Transverse colon (tissue), 4 donors: ENCODE measurements around the gene MAX. TPM values are rescaled to one million over a fixed set of nuclear protein-coding genes. Genes with fewer than 3 reads are reported as not detected.

Source experiments
- DNase-seq: peaks from one replicate; pipeline ENCODE4 v3.0.0-alpha.2; 2019
- H3K27ac ChIP-seq, 4 donors: fragments of 200-600 bp; sonication (generic); 2 replicates each; pipeline ENCODE4 v1.5.1; 2016 to 2018; ENCODE audit warnings: inconsistent platforms in 4 of 4
- H3K27me3 ChIP-seq: fragments of 200-600 bp; sonication (generic); 2 replicates; pipeline ENCODE4 v1.5.1; 2017; ENCODE audit warnings: inconsistent platforms
- H3K36me3 ChIP-seq, 4 donors: fragments of 200-600 bp; sonication (generic); 2 replicates each; pipeline ENCODE4 v1.5.1; 2017 to 2019; ENCODE audit warnings: inconsistent platforms in 4 of 4
- H3K4me1 ChIP-seq, 4 donors: fragments of 200-600 bp; sonication (generic); 2 replicates each; pipeline ENCODE4 v1.5.1; 2017 to 2020; ENCODE audit warnings: inconsistent platforms in 4 of 4
- H3K4me3 ChIP-seq, 4 donors: fragments of 200-600 bp; sonication (generic); 1 replicate in 1 of 4; 2 replicates in 3 of 4; pipeline versions ENCODE4 v1.5.1 to v1.6.1; 2017 to 2019; ENCODE audit warnings: inconsistent platforms in 4 of 4
- H3K9me3 ChIP-seq, 2 donors: fragments of 200-600 bp; sonication (generic); 2 replicates each; pipeline ENCODE4 v1.5.1; 2017 to 2019; ENCODE audit warnings: inconsistent platforms in 2 of 2
- CTCF ChIP-seq, 5 experiments: fragments of 200-600 bp in 3 of 5; fragments of 450-650 bp in 2 of 5; sonication (generic) in 3 of 5; IDR thresholded peaks; 1 replicate in 2 of 5; 2 replicates in 3 of 5; pipeline ENCODE4 v1.5.1; 2016 to 2017; ENCODE audit warnings: antibody characterized with exemption in 5 of 5, inconsistent platforms in 3 of 5, mild to moderate bottlenecking in 2 of 5, moderate library complexity in 1 of 5
- EP300 ChIP-seq: sonication (generic); formaldehyde crosslinking; IDR thresholded peaks from one replicate; pipeline ENCODE4 v1.6.1; 2017; ENCODE audit warnings: antibody characterized with exemption, low read depth
- POLR2A ChIP-seq: fragments of 450-650 bp; IDR thresholded peaks from one replicate; pipeline ENCODE4 v1.6.1; 2016; ENCODE audit warnings: antibody characterized with exemption, mild to moderate bottlenecking, moderate library complexity
- POLR2AphosphoS5 ChIP-seq, 3 donors: sonication (generic); formaldehyde crosslinking; IDR thresholded peaks; one replicate each; pipeline ENCODE4 v1.6.1; 2016; ENCODE audit warnings: antibody characterized with exemption in 3 of 3
- WGBS, 2 donors: methylation state at CpG; one replicate each; pipeline ENCODE4 v1.1.5; 2018; ENCODE audit warnings: low coverage in 1 of 2; 5-methylcytosine and 5-hydroxymethylcytosine counted together
- in situ Hi-C, 4 donors: fragments of 200-750 bp; cut with MboI; loops; one replicate each; pipeline versions ENCODE4 v1.15.0 to v1.15.1; 2017; ENCODE audit warnings: low sequenced_read_pairs in 3 of 4, low pct_ligation_motif_present in 1 of 4, low pct_unique_long_range_greater_than_20kb in 1 of 4
- intact Hi-C: fragments of 100-400 bp; cut with DNase I; formaldehyde crosslinking; loops from one replicate; pipeline ENCODE4 v1.15.1; 2023; ENCODE audit warnings: low total_unique reads
- small RNA-seq, 4 donors: library from RNA; depleted of rRNA; stranded (forward); fragments of <200 nt; gene quantifications; one replicate each; pipeline ENCODE3, GENCODE V24; 2016
- total RNA-seq, 4 donors: library from RNA; depleted of rRNA; stranded (reverse); fragments of >200 nt; gene quantifications; one replicate each; pipeline ENCODE4 v1.1.0, GENCODE V29; 2016

The MAX gene
- total RNA-seq, 4 donors from 2014 or later, result 35.8 to 139 (median 87.0) TPM

- no peaks in the 10 kb centered on the region for H3K9me3 ChIP-seq
- peaks cover 0 to 10% (median 0%) of the 10 kb centered on the region in 4 donors for H3K36me3 ChIP-seq
- no peak overlapping the region for H3K4me3 ChIP-seq
- peak overlapping the region in 3 of 4 donors; percentile 32 to 64 (median 41) for H3K27ac ChIP-seq
- in situ Hi-C loops (no loop called here), intact Hi-C loops (no loop called here)
- no peaks in the 10 kb centered on the region for H3K27me3 ChIP-seq
- TF ChIP-seq CTCF (IDR thresholded peaks at IDR 0.05) (no peak), POLR2AphosphoS5 (IDR thresholded peaks at IDR 0.05) (no peak), POLR2A (no peak), EP300 (no peak)
- peaks cover 0 to 16% (median 11%) of the 10 kb centered on the region in 4 donors for H3K4me1 ChIP-seq
- WGBS, 2 donors, result 98 to 99% methylated on average over 6 to 9 of the region's 9 CpGs
- no peak for DNase-seq
Measured at GRCh38 chr14:65026526-65026925, 75.8 kb downstream of the MAX start.

GRCh38 chr14:65025818-65026217 lies 76.5 kb downstream of the MAX start:
- no peaks in the 10 kb centered on the region for H3K27me3 ChIP-seq
- in situ Hi-C loops, result no loop called here
- H3K27ac ChIP-seq, result peak overlapping the region; percentile 32 to 73 (median 52)
- TF ChIP-seq POLR2AphosphoS5 (IDR thresholded peaks at IDR 0.05) (no peak), EP300 (no peak), POLR2A (no peak)
- no peak for DNase-seq
- peaks cover 0 to 16% (median 11%) of the 10 kb centered on the region in 4 donors for H3K4me1 ChIP-seq
- intact Hi-C loops, result no loop called here
- H3K9me3 ChIP-seq, result no peaks in the 10 kb centered on the region
- H3K4me3 ChIP-seq, result peak overlapping the region in 1 of 4 donors; percentile 32
- WGBS, 2 donors, result 32 to 71% methylated on average over 4 to 6 of the region's 6 CpGs
- peaks cover 0 to 10% (median 0%) of the 10 kb centered on the region in 4 donors for H3K36me3 ChIP-seq

Small RNAs within 50 kb of the gene (small RNA-seq; reads per million reads assigned to genes)
- gene MIR4706 (0 reads per million in 4 donors), gene RNU2-14P (0 to 0.28 (median 0.13) reads per million in 4 donors)

Other genes with a start within 250 kb of the MAX start
- under 1 TPM; 0.20 to 0.96 (median 0.58) TPM for gene SPTB, start 222.6 kb downstream of the MAX start, total RNA-seq
- gene CHURC1, start 188.1 kb downstream of the MAX start, total RNA-seq, result 100 to 1,000 TPM in 2 of 4 donors, 10 to 100 TPM in 2; 26.5 to 104 (median 78.6) TPM
- gene GPX2, start 159.8 kb downstream of the MAX start, total RNA-seq, result 100 to 1,000 TPM in 3 of 4 donors, 1 to 10 TPM in 1; 7.9 to 292 (median 204) TPM
- 10 to 100 TPM; 11.6 to 50.9 (median 19.4) TPM for gene RAB15, start 130.2 kb downstream of the MAX start, total RNA-seq
- gene FNTB, start 115.6 kb downstream of the MAX start, total RNA-seq, result 10 to 100 TPM in 3 of 4 donors, 1 to 10 TPM in 1; 6.5 to 77.2 (median 12.7) TPM